HEK293 (cell line): ENCODE data around the gene ARHGAP15.

Experiments used
- CTCF ChIA-PET: fragments of 350-600 bp; formaldehyde crosslinking; extraction: SDS; loops from one replicate; lab custom pipeline; 2021; ENCODE audit warnings: antibody characterized with exemption; lab: Yijun Ruan, JAX
- POLR2A ChIA-PET: fragments of 300-600 bp; formaldehyde crosslinking; extraction: SDS; loops from one replicate; lab custom pipeline; 2020; ENCODE audit warnings: antibody characterized with exemption, inconsistent platforms; lab: Yijun Ruan, JAX
- H3K27ac ChIP-seq: fragments of 200-500 bp; sonication (Bioruptor generic); 2 replicates; pipeline ENCODE4 v1.5.1; 2014; ENCODE audit warnings: low read depth, low read length, control low read depth, inconsistent platforms; ENCODE audit errors: extremely low read depth
- H3K36me3 ChIP-seq, 2 experiments: fragments of 200-500 bp in 1 of 2; sonication (Bioruptor generic) in 1 of 2; 1 replicate in 1 of 2; 2 replicates in 1 of 2; pipeline ENCODE4 v1.5.1; 2014 to 2017; ENCODE audit warnings: inconsistent platforms in 2 of 2, low read length in 2 of 2; ENCODE audit not compliant: control insufficient read depth in 2 of 2, insufficient read depth in 1 of 2
- H3K4me1 ChIP-seq: fragments of 200-500 bp; sonication (Bioruptor generic); 2 replicates; pipeline ENCODE4 v1.5.1; 2014; ENCODE audit warnings: mild to moderate bottlenecking, low read length, inconsistent platforms; ENCODE audit not compliant: control insufficient read depth, insufficient read depth
- H3K4me3 ChIP-seq: 2 replicates; pipeline ENCODE4 v1.5.1; 2011; ENCODE audit warnings: low read depth, mild to moderate bottlenecking, control low read depth, low read length, moderate library complexity
- H3K9me3 ChIP-seq: fragments of 200-500 bp; sonication (Bioruptor generic); 2 replicates; pipeline ENCODE4 v1.5.1; 2014; ENCODE audit warnings: low read depth, low read length, inconsistent platforms; ENCODE audit not compliant: control insufficient read depth, insufficient read depth
- BCL11B ChIP-seq: fragments of 450-650 bp; formaldehyde crosslinking; IDR thresholded peaks from 2 replicates; pipeline ENCODE4 v1.5.1; 2016; ENCODE audit warnings: low read depth, missing biosample characterization, missing genetic modification characterization
- GLI2 ChIP-seq: fragments of 450-650 bp; formaldehyde crosslinking; IDR thresholded peaks from 2 replicates; pipeline ENCODE4; 2017; ENCODE audit warnings: missing biosample characterization, missing genetic modification characterization, low read depth, borderline replicate concordance
- HOXC10 ChIP-seq: sonication (generic); formaldehyde crosslinking; IDR thresholded peaks from 2 replicates; pipeline ENCODE4 v1.8.1; 2023; ENCODE audit warnings: mild to moderate bottlenecking, missing genetic modification reagents
- KLF8 ChIP-seq: fragments of 450-650 bp; formaldehyde crosslinking; IDR thresholded peaks from 2 replicates; pipeline ENCODE4 v1.5.1; 2016; ENCODE audit warnings: missing biosample characterization, missing genetic modification characterization
- OVOL3 ChIP-seq: fragments of 450-650 bp; formaldehyde crosslinking; IDR thresholded peaks from 2 replicates; pipeline ENCODE4 v1.5.1; 2016; ENCODE audit warnings: missing biosample characterization, missing genetic modification characterization
- ZBTB7A ChIP-seq: fragments of 450-650 bp; formaldehyde crosslinking; IDR thresholded peaks from 2 replicates; pipeline ENCODE4 v1.5.1; 2016; ENCODE audit warnings: low read depth, missing biosample characterization, missing genetic modification characterization
- ZNF155 ChIP-seq: fragments of 450-650 bp; formaldehyde crosslinking; IDR thresholded peaks from 2 replicates; pipeline ENCODE4 v1.5.1; 2016; ENCODE audit warnings: missing biosample characterization, missing genetic modification characterization
- ZNF23 ChIP-seq: fragments of 450-650 bp; formaldehyde crosslinking; IDR thresholded peaks from 2 replicates; pipeline ENCODE4 v1.5.1; 2016; ENCODE audit warnings: missing biosample characterization, missing genetic modification characterization, borderline replicate concordance
- ZNF292 ChIP-seq: fragments of 450-650 bp; formaldehyde crosslinking; IDR thresholded peaks from 2 replicates; pipeline ENCODE4 v1.5.1; 2016; ENCODE audit warnings: low read depth, missing biosample characterization, missing genetic modification characterization, borderline replicate concordance
- ZNF350 ChIP-seq: fragments of 450-650 bp; formaldehyde crosslinking; IDR thresholded peaks from 2 replicates; pipeline ENCODE4 v1.5.0; 2017; ENCODE audit warnings: missing biosample characterization, mild to moderate bottlenecking, missing genetic modification characterization
- ZNF423 ChIP-seq: fragments of 450-650 bp; formaldehyde crosslinking; IDR thresholded peaks from 2 replicates; pipeline ENCODE4 v1.5.1; 2016; ENCODE audit warnings: missing biosample characterization, missing genetic modification characterization
- ZNF600 ChIP-seq: fragments of 450-650 bp; formaldehyde crosslinking; IDR thresholded peaks from 2 replicates; pipeline ENCODE4 v1.5.1; 2016; ENCODE audit warnings: missing biosample characterization, missing genetic modification characterization
- ZNF707 ChIP-seq: fragments of 450-650 bp; formaldehyde crosslinking; IDR thresholded peaks from 2 replicates; pipeline ENCODE4 v1.5.1; 2016; ENCODE audit warnings: missing biosample characterization, missing genetic modification characterization
- ZNF785 ChIP-seq: fragments of 450-650 bp; formaldehyde crosslinking; IDR thresholded peaks from 2 replicates; pipeline ENCODE4 v1.5.1; 2016; ENCODE audit warnings: missing biosample characterization, missing genetic modification characterization
- ZNF837 ChIP-seq: fragments of 450-650 bp; formaldehyde crosslinking; IDR thresholded peaks from 2 replicates; pipeline ENCODE4 v1.5.1; 2016; ENCODE audit warnings: missing biosample characterization, missing genetic modification characterization
- TF ChIP-seq, protein P1 (sequence below): fragments of 450-650 bp; formaldehyde crosslinking; IDR thresholded peaks from 2 replicates; pipeline ENCODE4 v1.5.1; 2016; ENCODE audit warnings: missing biosample characterization, missing genetic modification characterization, borderline replicate concordance
- TF ChIP-seq, protein P2 (sequence below): fragments of 450-650 bp; formaldehyde crosslinking; IDR thresholded peaks from 2 replicates; pipeline ENCODE4 v1.5.1; 2016; ENCODE audit warnings: missing biosample characterization, missing genetic modification characterization
- TF ChIP-seq, protein P3 (sequence below): fragments of 450-650 bp; formaldehyde crosslinking; IDR thresholded peaks from 2 replicates; pipeline ENCODE4 v1.5.1; 2016; ENCODE audit warnings: missing biosample characterization, missing genetic modification characterization
- TF ChIP-seq, protein P4 (sequence below): fragments of 450-650 bp; formaldehyde crosslinking; IDR thresholded peaks from 2 replicates; pipeline ENCODE4 v1.5.1; 2016; ENCODE audit warnings: missing biosample characterization, missing genetic modification characterization
- TF ChIP-seq, protein P5 (sequence below): fragments of 450-650 bp; formaldehyde crosslinking; IDR thresholded peaks from 2 replicates; pipeline ENCODE4 v1.5.1; 2016; ENCODE audit warnings: missing biosample characterization, missing genetic modification characterization

ARHGAP15 gene

DNA sequence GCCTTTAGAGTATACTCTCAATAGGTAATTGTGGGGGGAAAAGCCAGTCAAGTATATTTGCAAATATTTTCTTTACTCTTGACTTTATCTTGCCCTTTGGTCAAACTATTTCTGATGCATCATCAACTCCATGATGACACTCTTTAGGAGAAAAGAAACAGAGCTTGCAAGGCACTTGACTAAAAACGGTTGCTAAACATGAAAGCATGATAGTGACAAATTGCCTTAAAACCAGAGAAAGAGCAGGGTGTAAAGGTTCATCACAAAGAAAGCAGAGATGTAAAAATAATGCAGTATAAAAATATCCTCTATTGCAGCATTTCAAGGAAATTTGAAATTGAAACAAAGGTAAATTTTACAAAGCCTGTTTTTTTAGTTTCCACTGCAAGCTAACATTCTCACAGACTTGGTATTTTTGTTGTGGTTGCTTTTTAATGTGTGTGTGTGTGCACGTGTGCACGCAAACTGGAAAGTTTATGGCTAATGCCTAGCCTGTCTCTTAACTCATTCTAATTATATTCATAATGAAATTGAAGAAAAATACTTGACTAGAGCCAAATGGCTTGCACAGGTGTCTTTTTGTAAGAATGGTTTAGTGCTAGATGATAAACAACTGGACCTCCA lies 503.6 kb downstream of the ARHGAP15 start:
- no peaks in the 10 kb centered on the region for H3K36me3 ChIP-seq
- ChIA-PET CTCF (no interaction called here), POLR2A (no interaction called here)
- 0 out of 2 replicates have a peak, but pooled peaks cover 4% of the 10 kb centered on the region for H3K4me1 ChIP-seq
- no peak for TF ChIP-seq BCL11B (tag by site-specific recombination)
- TF ChIP-seq HOXC10 (CRISPR knock-in tag) = no peak
- TF ChIP-seq ZBTB7A (tag by site-specific recombination) = no peak
- no peak for TF ChIP-seq ZNF837 (tag by site-specific recombination)
- TF ChIP-seq KLF8 (tag by site-specific recombination) = no peak
- TF ChIP-seq ZNF423 (tag by site-specific recombination) = no peak
- TF ChIP-seq, protein P1, sequence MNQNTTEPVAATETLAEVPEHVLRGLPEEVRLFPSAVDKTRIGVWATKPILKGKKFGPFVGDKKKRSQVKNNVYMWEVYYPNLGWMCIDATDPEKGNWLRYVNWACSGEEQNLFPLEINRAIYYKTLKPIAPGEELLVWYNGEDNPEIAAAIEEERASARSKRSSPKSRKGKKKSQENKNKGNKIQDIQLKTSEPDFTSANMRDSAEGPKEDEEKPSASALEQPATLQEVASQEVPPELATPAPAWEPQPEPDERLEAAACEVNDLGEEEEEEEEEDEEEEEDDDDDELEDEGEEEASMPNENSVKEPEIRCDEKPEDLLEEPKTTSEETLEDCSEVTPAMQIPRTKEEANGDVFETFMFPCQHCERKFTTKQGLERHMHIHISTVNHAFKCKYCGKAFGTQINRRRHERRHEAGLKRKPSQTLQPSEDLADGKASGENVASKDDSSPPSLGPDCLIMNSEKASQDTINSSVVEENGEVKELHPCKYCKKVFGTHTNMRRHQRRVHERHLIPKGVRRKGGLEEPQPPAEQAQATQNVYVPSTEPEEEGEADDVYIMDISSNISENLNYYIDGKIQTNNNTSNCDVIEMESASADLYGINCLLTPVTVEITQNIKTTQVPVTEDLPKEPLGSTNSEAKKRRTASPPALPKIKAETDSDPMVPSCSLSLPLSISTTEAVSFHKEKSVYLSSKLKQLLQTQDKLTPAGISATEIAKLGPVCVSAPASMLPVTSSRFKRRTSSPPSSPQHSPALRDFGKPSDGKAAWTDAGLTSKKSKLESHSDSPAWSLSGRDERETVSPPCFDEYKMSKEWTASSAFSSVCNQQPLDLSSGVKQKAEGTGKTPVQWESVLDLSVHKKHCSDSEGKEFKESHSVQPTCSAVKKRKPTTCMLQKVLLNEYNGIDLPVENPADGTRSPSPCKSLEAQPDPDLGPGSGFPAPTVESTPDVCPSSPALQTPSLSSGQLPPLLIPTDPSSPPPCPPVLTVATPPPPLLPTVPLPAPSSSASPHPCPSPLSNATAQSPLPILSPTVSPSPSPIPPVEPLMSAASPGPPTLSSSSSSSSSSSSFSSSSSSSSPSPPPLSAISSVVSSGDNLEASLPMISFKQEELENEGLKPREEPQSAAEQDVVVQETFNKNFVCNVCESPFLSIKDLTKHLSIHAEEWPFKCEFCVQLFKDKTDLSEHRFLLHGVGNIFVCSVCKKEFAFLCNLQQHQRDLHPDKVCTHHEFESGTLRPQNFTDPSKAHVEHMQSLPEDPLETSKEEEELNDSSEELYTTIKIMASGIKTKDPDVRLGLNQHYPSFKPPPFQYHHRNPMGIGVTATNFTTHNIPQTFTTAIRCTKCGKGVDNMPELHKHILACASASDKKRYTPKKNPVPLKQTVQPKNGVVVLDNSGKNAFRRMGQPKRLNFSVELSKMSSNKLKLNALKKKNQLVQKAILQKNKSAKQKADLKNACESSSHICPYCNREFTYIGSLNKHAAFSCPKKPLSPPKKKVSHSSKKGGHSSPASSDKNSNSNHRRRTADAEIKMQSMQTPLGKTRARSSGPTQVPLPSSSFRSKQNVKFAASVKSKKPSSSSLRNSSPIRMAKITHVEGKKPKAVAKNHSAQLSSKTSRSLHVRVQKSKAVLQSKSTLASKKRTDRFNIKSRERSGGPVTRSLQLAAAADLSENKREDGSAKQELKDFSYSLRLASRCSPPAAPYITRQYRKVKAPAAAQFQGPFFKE (tag by site-specific recombination) = no peak
- no peak for TF ChIP-seq ZNF600 (tag by site-specific recombination)
- TF ChIP-seq, protein P2, sequence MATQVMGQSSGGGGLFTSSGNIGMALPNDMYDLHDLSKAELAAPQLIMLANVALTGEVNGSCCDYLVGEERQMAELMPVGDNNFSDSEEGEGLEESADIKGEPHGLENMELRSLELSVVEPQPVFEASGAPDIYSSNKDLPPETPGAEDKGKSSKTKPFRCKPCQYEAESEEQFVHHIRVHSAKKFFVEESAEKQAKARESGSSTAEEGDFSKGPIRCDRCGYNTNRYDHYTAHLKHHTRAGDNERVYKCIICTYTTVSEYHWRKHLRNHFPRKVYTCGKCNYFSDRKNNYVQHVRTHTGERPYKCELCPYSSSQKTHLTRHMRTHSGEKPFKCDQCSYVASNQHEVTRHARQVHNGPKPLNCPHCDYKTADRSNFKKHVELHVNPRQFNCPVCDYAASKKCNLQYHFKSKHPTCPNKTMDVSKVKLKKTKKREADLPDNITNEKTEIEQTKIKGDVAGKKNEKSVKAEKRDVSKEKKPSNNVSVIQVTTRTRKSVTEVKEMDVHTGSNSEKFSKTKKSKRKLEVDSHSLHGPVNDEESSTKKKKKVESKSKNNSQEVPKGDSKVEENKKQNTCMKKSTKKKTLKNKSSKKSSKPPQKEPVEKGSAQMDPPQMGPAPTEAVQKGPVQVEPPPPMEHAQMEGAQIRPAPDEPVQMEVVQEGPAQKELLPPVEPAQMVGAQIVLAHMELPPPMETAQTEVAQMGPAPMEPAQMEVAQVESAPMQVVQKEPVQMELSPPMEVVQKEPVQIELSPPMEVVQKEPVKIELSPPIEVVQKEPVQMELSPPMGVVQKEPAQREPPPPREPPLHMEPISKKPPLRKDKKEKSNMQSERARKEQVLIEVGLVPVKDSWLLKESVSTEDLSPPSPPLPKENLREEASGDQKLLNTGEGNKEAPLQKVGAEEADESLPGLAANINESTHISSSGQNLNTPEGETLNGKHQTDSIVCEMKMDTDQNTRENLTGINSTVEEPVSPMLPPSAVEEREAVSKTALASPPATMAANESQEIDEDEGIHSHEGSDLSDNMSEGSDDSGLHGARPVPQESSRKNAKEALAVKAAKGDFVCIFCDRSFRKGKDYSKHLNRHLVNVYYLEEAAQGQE (tag by site-specific recombination) = no peak
- no peak for TF ChIP-seq ZNF292
- TF ChIP-seq OVOL3 (tag by site-specific recombination) = no peak
- no peak for TF ChIP-seq ZNF785
- no peak for TF ChIP-seq ZNF23 (tag by site-specific recombination)
- no peak for TF ChIP-seq GLI2 (tag by site-specific recombination)
- no peak for TF ChIP-seq ZNF155 (tag by site-specific recombination)
- TF ChIP-seq, protein P3, sequence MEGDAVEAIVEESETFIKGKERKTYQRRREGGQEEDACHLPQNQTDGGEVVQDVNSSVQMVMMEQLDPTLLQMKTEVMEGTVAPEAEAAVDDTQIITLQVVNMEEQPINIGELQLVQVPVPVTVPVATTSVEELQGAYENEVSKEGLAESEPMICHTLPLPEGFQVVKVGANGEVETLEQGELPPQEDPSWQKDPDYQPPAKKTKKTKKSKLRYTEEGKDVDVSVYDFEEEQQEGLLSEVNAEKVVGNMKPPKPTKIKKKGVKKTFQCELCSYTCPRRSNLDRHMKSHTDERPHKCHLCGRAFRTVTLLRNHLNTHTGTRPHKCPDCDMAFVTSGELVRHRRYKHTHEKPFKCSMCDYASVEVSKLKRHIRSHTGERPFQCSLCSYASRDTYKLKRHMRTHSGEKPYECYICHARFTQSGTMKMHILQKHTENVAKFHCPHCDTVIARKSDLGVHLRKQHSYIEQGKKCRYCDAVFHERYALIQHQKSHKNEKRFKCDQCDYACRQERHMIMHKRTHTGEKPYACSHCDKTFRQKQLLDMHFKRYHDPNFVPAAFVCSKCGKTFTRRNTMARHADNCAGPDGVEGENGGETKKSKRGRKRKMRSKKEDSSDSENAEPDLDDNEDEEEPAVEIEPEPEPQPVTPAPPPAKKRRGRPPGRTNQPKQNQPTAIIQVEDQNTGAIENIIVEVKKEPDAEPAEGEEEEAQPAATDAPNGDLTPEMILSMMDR (tag by site-specific recombination) = no peak
- no peak for TF ChIP-seq ZNF350 (tag by site-specific recombination)
- no peak for TF ChIP-seq ZNF707
- TF ChIP-seq, protein P4, sequence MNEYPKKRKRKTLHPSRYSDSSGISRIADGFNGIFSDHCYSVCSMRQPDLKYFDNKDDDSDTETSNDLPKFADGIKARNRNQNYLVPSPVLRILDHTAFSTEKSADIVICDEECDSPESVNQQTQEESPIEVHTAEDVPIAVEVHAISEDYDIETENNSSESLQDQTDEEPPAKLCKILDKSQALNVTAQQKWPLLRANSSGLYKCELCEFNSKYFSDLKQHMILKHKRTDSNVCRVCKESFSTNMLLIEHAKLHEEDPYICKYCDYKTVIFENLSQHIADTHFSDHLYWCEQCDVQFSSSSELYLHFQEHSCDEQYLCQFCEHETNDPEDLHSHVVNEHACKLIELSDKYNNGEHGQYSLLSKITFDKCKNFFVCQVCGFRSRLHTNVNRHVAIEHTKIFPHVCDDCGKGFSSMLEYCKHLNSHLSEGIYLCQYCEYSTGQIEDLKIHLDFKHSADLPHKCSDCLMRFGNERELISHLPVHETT (tag by site-specific recombination) = no peak
- TF ChIP-seq, protein P5, sequence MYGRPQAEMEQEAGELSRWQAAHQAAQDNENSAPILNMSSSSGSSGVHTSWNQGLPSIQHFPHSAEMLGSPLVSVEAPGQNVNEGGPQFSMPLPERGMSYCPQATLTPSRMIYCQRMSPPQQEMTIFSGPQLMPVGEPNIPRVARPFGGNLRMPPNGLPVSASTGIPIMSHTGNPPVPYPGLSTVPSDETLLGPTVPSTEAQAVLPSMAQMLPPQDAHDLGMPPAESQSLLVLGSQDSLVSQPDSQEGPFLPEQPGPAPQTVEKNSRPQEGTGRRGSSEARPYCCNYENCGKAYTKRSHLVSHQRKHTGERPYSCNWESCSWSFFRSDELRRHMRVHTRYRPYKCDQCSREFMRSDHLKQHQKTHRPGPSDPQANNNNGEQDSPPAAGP (tag by site-specific recombination) = no peak
- H3K27ac ChIP-seq = no peak overlapping the region
- H3K4me3 ChIP-seq = no peak overlapping the region
- no peaks in the 10 kb centered on the region for H3K9me3 ChIP-seq
